Measurements from ENCODE around the gene MFSD1.

MFSD1 gene

DNA sequence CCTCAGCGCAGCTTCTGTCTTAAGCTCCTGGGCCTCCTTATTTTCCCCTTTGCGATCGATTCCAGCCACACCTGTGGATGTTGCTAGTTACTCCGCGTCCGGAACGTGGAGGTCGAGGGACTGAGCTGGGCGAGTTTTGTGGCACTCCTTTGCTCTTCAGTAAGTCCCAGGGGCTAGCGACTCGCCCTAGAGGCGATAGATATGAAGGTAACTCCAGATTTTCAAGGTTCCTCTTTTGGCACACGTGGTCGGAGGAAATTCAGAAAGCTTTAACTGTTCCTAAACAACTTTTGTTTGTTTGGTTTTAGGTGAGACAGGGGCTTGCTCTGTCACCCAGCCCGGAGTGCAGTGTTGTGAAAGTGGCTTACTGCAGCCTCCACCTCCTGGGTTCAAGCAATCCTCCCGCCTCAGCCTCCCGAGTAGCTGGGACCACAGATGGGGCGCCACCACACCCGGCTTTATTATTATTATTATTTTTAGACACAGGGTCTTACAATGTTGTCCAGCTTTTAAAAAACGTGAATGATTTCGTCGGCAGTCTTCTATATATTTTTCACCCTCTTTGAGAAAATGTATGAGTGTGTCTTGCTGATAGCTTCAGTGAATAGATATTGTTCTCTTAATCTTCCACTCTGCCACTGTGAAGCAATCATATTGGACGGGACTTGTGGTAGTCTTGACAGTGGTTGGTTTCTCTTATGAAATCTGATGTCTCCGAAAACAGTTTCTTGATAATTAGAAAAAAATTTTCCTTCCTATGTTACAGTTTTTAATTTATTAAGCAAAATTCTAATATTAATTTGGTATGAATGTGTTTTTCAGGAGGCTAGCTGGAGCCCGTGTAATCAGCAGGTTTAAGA lies 785 bp downstream of the MFSD1 start:
- peaks cover 4% of the 10 kb centered on the region for H3K4me1 ChIP-seq (ENCODE audit: control insufficient read depth, insufficient read depth, low read length)
- H3K36me3 ChIP-seq (ENCODE audit: control insufficient read depth, insufficient read depth, low read length): peaks cover 1% of the 10 kb centered on the region
- H3K27ac ChIP-seq (ENCODE audit: low read depth, low read length): peak overlapping the region; percentile 85
- no peaks in the 10 kb centered on the region for H3K27me3 ChIP-seq (ENCODE audit: control insufficient read depth, insufficient read depth, low read length)
- H3K9ac ChIP-seq (ENCODE audit: low read length): peak overlapping the region; percentile 66
- H3K4me3 ChIP-seq (ENCODE audit: low read length): peak overlapping the region; percentile 95

DNA sequence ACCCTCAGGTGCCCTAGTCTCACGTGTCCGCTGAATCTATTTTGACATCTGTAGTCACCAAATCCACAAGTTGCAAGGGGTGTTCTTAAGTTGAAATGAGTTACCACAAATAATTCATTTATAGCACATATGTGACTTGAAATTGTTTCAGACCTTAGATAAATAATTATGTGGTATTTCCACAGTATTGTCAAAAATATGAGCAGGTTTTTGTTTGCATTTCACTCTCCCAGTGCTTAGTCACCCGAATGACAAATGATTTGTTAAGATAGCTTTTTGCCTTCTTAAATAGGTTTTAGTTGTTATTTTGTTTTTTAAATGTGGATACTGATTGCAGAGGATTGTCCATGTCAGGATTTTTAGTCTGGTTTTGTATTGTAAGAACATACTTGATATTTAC lies 2.6 kb downstream of the MFSD1 start:
- peaks cover 4% of the 10 kb centered on the region for H3K4me1 ChIP-seq (ENCODE audit: control insufficient read depth, insufficient read depth, low read length)
- no peak overlapping the region for H3K4me3 ChIP-seq (ENCODE audit: low read length)

DNA sequence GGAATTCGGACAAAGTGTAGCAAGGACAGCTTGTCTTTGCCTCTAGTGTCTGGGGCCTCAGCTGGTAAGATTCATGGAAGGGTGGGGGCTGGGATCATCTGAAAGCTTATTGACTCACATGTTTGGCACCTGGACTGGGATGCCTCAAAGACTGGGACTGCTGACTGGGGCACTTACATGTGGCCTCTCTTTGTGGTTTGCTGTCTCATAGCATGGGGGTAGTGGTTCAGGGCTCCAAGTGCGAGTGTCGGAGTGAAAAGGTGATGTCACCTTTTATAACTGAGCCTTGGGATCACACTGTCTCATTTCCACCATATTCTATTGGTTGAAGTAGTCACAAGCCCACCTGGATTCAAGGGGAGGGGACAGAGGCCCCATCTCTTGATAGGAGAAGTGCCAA lies 6.8 kb downstream of the MFSD1 start:
- Histone ChIP-seq H3K4me3 (ENCODE audit: low read length) (no peak overlapping the region), H3K27ac (ENCODE audit: low read depth, low read length) (no peak overlapping the region), H3K4me1 (ENCODE audit: control insufficient read depth, insufficient read depth, low read length) (no peaks in the 10 kb centered on the region), H3K27me3 (ENCODE audit: control insufficient read depth, insufficient read depth, low read length) (no peaks in the 10 kb centered on the region), H3K36me3 (ENCODE audit: control insufficient read depth, insufficient read depth, low read length) (peaks cover 11% of the 10 kb centered on the region), H3K9ac (ENCODE audit: low read length) (no peak overlapping the region)

More for the DNA sequence above, 2.6 kb downstream of the MFSD1 start:
- H3K36me3 ChIP-seq (ENCODE audit: control insufficient read depth, insufficient read depth, low read length): peaks cover 3% of the 10 kb centered on the region
- H3K9ac ChIP-seq (ENCODE audit: low read length): no peak overlapping the region
- no peaks in the 10 kb centered on the region for H3K27me3 ChIP-seq (ENCODE audit: control insufficient read depth, insufficient read depth, low read length)
- H3K27ac ChIP-seq (ENCODE audit: low read depth, low read length): no peak overlapping the region

DNA sequence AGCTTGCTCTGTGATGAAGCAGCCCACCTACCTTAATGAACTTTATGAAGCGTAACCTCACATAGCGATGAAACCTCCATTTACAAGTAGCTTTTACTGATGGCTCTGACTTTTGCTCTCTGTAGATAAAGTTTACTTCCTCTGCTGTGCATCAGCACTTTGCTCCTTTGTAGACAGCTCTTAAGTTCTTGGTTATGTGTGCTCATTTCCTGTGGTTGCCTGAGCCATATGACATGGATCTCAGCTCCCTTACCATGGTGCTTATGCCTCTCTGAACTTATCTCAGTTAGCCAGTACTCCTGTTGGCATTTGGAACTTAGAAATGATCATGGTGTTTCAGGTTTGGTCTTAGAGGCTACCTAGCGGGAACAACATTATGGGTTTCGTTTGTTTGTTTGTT lies 7.8 kb downstream of the MFSD1 start:
- H3K27ac ChIP-seq (ENCODE audit: low read depth, low read length): no peak overlapping the region
- H3K4me1 ChIP-seq (ENCODE audit: control insufficient read depth, insufficient read depth, low read length): no peaks in the 10 kb centered on the region
- peaks cover 13% of the 10 kb centered on the region for H3K36me3 ChIP-seq (ENCODE audit: control insufficient read depth, insufficient read depth, low read length)
- no peak overlapping the region for H3K4me3 ChIP-seq (ENCODE audit: low read length)
- H3K27me3 ChIP-seq (ENCODE audit: control insufficient read depth, insufficient read depth, low read length): no peaks in the 10 kb centered on the region
- no peak overlapping the region for H3K9ac ChIP-seq (ENCODE audit: low read length)

DNA sequence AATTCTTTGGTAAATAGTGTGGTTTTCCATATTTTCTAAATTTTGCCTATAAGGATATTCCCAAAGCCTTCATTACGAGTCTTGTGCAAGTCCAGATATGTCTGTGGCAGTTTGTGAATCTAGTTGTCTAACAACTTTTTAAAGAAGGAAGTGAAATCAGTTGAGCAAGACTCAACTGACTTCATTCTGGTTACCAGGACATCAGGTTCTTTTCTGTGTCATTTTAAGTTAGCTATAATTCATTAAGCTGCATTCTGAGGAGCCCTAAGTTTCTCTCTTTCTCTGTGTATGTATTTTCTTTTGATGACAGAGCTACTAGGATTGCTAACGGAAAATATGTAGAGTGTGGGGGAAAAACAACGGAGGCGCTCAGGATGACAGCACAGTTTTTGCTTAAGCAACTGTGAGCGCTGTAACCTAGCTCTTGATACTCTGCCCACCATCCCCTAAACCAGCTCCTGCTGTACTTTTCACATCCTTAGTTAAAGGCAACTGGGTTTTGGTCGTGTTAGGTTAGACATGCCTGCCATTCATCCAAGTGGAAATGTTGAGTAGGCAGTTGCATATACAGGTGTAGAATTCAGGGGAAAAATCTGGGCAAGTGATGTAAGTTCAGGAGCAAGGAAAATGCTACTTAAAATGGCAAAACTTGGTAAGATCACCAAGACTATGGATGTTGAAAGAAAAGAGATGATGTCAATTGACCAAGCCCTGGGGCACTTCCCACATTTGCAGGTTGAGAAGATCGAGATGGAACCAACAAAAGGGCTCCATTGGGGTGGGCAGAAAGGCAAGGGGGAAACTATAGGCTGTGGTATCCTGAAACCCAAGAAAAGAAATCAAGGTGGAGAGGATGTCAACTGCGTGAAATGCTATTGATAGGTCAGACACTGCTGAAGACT lies 9.2 kb downstream of the MFSD1 start:
- H3K9ac ChIP-seq (ENCODE audit: low read length): no peak overlapping the region
- no peak overlapping the region for H3K27ac ChIP-seq (ENCODE audit: low read depth, low read length)
- H3K4me3 ChIP-seq (ENCODE audit: low read length): no peak overlapping the region
- H3K27me3 ChIP-seq (ENCODE audit: control insufficient read depth, insufficient read depth, low read length): no peaks in the 10 kb centered on the region
- no peaks in the 10 kb centered on the region for H3K4me1 ChIP-seq (ENCODE audit: control insufficient read depth, insufficient read depth, low read length)
- peaks cover 13% of the 10 kb centered on the region for H3K36me3 ChIP-seq (ENCODE audit: control insufficient read depth, insufficient read depth, low read length)

DNA sequence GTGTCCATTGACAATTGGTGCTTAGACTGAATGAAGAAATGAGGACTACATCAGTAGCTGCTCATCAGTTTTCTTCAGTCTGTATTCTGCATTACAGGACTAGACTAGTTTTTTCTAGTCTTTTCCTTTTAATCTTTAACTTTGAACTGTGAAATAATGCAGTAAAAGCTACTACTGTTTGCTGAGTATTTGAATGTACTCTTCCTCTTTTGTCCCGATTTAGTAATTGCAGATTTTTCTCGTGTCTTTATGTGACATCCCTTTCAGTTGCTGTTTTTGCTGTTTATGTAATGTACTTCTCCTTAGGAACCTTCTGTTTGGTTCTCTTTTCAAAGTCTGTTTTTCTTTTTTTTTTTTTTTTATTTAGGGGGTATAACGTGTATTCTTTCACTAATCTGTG lies 17.4 kb downstream of the MFSD1 start:
- H3K27me3 ChIP-seq (ENCODE audit: control insufficient read depth, insufficient read depth, low read length): no peaks in the 10 kb centered on the region
- peak overlapping the region; percentile 16 for H3K27ac ChIP-seq (ENCODE audit: low read depth, low read length)
- no peaks in the 10 kb centered on the region for H3K4me1 ChIP-seq (ENCODE audit: control insufficient read depth, insufficient read depth, low read length)
- H3K4me3 ChIP-seq (ENCODE audit: low read length): no peak overlapping the region
- no peak overlapping the region for H3K9ac ChIP-seq (ENCODE audit: low read length)
- H3K36me3 ChIP-seq (ENCODE audit: control insufficient read depth, insufficient read depth, low read length): peaks cover 18% of the 10 kb centered on the region

DNA sequence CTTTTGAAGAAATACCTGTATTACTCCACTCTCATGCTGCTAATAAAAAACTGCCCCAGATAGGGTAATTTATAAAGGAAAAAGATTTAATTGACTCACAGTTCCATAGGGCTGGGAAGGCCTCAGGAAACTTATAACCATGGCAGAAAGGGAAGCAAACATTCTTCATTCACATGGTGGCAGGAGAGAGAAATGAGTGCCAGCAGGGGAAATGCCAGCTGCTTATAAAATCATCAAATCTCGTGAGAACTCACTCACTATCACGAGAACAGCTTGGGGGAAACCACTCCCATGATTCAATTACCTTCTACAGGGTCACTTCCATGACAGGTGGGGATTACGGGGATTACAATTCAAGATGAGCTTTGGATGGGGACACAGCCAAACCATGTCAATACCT lies 18.7 kb downstream of the MFSD1 start:
- H3K9ac ChIP-seq (ENCODE audit: low read length): no peak overlapping the region
- H3K27me3 ChIP-seq (ENCODE audit: control insufficient read depth, insufficient read depth, low read length): no peaks in the 10 kb centered on the region
- H3K4me3 ChIP-seq (ENCODE audit: low read length): no peak overlapping the region
- no peak overlapping the region for H3K27ac ChIP-seq (ENCODE audit: low read depth, low read length)
- H3K4me1 ChIP-seq (ENCODE audit: control insufficient read depth, insufficient read depth, low read length): no peaks in the 10 kb centered on the region
- H3K36me3 ChIP-seq (ENCODE audit: control insufficient read depth, insufficient read depth, low read length): peaks cover 18% of the 10 kb centered on the region

DNA sequence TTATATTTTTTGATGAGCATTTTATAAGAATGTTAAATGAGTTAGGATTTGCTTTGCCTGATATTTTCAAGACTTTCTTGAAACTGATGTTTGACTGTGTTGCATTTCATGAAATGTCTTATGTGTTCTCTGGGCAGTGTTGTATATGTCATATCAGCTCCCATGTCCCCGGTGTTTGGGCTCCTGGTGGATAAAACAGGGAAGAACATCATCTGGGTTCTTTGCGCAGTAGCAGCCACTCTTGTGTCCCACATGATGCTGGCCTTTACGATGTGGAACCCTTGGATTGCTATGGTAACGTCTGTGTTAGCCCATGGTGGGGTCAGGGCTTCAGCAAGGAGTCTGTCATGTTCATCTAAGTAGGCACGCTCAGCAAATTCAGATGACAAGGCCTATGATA lies 20.0 kb downstream of the MFSD1 start:
- H3K4me3 ChIP-seq (ENCODE audit: low read length): no peak overlapping the region
- H3K27me3 ChIP-seq (ENCODE audit: control insufficient read depth, insufficient read depth, low read length): no peaks in the 10 kb centered on the region
- no peaks in the 10 kb centered on the region for H3K4me1 ChIP-seq (ENCODE audit: control insufficient read depth, insufficient read depth, low read length)
- H3K27ac ChIP-seq (ENCODE audit: low read depth, low read length): no peak overlapping the region
- no peak overlapping the region for H3K9ac ChIP-seq (ENCODE audit: low read length)
- peaks cover 18% of the 10 kb centered on the region for H3K36me3 ChIP-seq (ENCODE audit: control insufficient read depth, insufficient read depth, low read length)

DNA sequence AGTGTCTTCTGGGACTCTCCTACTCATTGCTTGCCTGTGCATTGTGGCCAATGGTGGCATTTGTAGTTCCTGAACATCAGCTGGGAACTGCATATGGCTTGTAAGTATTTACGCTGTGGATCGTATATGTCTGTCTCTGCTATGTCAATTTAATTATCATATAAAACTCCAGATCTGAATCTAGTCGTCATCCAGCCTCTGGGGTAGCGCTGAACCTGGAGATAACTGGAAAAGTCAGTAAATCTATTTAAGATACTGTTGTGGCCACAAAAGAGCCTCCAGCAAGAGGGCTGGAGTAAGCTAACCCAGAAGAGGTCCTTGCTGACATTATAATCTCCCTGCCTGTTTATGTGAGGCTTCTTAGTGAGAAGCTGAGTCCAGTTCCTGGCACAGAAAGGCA lies 21.6 kb downstream of the MFSD1 start:
- Histone ChIP-seq H3K4me3 (ENCODE audit: low read length) (no peak overlapping the region), H3K36me3 (ENCODE audit: control insufficient read depth, insufficient read depth, low read length) (peaks cover 15% of the 10 kb centered on the region), H3K9ac (ENCODE audit: low read length) (no peak overlapping the region), H3K27ac (ENCODE audit: low read depth, low read length) (no peak overlapping the region), H3K27me3 (ENCODE audit: control insufficient read depth, insufficient read depth, low read length) (no peaks in the 10 kb centered on the region), H3K4me1 (ENCODE audit: control insufficient read depth, insufficient read depth, low read length) (no peaks in the 10 kb centered on the region)

DNA sequence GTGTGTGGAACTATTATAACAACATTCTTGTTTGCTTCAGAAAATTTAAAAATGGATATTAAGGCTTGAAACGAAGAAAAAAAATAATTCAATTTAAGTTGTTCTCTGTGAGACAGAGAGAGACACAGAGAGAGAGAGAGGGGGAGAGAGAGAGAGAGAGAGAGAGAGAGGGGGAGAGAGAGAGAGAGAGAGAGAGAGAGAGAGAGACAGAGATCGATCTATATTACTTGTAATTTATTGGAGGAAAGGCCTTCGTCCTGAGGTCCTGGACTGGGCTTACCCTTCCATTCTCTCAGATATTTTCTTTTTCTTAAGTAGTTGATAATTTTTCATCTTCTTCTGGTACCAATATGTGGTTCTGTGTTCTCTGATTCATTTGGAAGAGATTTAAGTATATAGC lies 25.9 kb downstream of the MFSD1 start:
- H3K4me3 ChIP-seq (ENCODE audit: low read length): no peak overlapping the region
- H3K4me1 ChIP-seq (ENCODE audit: control insufficient read depth, insufficient read depth, low read length): no peaks in the 10 kb centered on the region
- no peak overlapping the region for H3K9ac ChIP-seq (ENCODE audit: low read length)
- no peaks in the 10 kb centered on the region for H3K27me3 ChIP-seq (ENCODE audit: control insufficient read depth, insufficient read depth, low read length)
- H3K36me3 ChIP-seq (ENCODE audit: control insufficient read depth, insufficient read depth, low read length): peaks cover 6% of the 10 kb centered on the region
- H3K27ac ChIP-seq (ENCODE audit: low read depth, low read length): no peak overlapping the region

DNA sequence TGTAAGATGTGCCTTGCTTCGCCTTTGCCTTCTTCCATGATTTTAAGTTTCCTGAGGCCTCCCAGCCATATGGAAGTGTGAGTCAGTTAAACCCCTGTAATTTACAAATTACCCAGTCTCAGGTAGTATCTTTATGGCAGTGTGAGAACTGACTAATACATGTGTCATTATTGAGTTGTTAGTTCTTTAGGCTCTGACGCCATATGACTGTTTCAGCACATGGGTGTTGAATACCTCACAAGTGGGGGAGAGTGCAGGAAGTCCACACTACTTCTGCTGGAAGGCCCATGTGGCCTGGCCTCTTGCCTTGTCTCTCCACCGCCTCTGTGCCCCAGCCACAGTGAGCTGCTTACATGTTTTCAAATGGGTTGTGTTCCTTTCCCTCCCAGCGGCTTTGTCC lies 28.5 kb downstream of the MFSD1 start:
- Histone ChIP-seq H3K4me3 (ENCODE audit: low read length) (no peak overlapping the region), H3K36me3 (ENCODE audit: control insufficient read depth, insufficient read depth, low read length) (no peaks in the 10 kb centered on the region), H3K4me1 (ENCODE audit: control insufficient read depth, insufficient read depth, low read length) (no peaks in the 10 kb centered on the region), H3K27me3 (ENCODE audit: control insufficient read depth, insufficient read depth, low read length) (no peaks in the 10 kb centered on the region), H3K27ac (ENCODE audit: low read depth, low read length) (no peak overlapping the region), H3K9ac (ENCODE audit: low read length) (no peak overlapping the region)

DNA sequence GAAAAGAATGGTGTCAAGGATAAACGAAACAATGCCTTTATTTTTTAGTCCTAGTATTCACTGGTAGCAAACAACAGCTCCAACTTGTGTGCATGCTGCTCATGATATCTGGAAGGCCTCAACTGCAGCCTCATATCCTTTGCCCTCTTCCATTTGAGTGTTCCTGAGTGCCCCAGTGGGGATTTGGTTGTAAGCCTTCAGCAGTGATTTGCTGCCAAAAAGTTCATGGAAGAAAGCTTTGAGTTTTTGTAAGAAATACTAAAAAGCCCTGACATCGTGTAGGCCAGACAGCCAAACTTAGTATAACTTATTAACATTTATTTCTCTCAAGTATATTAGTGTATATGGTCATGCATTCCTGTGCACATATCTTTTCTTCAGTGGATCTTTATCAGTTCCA lies 30.0 kb downstream of the MFSD1 start:
- Histone ChIP-seq H3K4me1 (ENCODE audit: control insufficient read depth, insufficient read depth, low read length) (no peaks in the 10 kb centered on the region), H3K36me3 (ENCODE audit: control insufficient read depth, insufficient read depth, low read length) (no peaks in the 10 kb centered on the region), H3K27ac (ENCODE audit: low read depth, low read length) (no peak overlapping the region), H3K27me3 (ENCODE audit: control insufficient read depth, insufficient read depth, low read length) (no peaks in the 10 kb centered on the region), H3K9ac (ENCODE audit: low read length) (no peak overlapping the region), H3K4me3 (ENCODE audit: low read length) (no peak overlapping the region)

All from rectal smooth muscle tissue (tissue), 1 donor.